Measurements from ENCODE around the gene RHOH. TPM values are rescaled to one million over a fixed set of nuclear protein-coding genes. Genes with fewer than 3 reads are reported as not detected.
A peak's percentile ranks its signal among the peaks of the same experiment; 100 is the strongest.

RHOH gene
- total and polyA plus RNA-seq, 9 of the 15 experiments (the other 6 are each of a cell fraction or from before 2014, with no cell fraction given), result 14.3 to 37.7 (median 23.2) TPM

DNA sequence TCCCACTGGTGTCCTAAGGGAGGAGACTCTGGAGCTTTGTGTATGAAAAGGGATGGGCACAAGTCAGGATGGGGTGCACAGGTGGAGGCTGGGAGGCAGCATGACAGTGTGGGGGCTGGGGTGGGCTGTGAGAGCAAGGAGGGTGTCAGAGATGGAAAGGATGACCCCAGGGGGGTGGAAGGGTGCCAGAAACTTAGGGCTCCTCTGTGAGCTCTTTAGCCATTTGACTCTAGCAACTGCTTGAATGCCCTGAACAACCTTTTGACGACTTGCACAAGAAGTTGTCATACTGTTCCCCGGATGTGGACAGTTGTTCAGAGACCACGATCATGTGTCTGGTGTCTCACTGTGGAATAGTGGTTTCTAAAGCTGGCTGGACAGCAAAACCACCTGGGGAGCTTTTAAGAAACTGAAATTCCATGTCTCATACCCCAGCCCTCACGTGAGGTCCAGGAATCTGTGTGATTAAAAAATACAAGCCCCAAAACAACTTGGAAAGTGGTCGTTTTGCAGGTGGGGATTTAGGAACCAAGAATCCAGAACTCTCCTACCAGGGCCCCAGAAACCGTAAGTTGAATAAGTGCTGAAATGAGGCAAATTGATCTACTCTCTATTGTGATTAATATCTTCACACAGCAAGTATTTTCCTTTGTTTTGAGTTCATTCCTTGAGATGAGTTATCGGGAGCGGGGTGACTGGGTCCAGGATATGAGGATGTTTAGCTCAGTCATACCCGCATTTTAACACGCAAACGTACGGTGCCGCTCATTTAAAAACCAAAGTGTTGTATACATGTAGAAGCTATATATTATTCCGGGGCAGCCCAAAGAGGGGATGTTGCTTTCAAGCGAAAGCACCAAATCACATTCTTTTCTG lies 3.4 kb downstream of the RHOH start (continued):
- TF ChIP-seq MBD2 (IDR thresholded peaks at IDR 0.05; ENCODE audit: borderline replicate concordance, low read depth) (peak; percentile 14; the same call in 1 of the 2 replicates), ZNF354B (CRISPR knock-in tag; IDR thresholded peaks at IDR 0.05) (no peak), SRSF3 (IDR thresholded peaks at IDR 0.05; ENCODE audit: insufficient read depth, low read length) (no peak), HNRNPH1 (optimal IDR thresholded peaks at IDR 0.05; ENCODE audit: low read depth, low read length) (no peak), ZFX (CRISPR knock-in tag; IDR thresholded peaks at IDR 0.05) (no peak), MED1 (CRISPR knock-in tag; IDR thresholded peaks at IDR 0.05; ENCODE audit: borderline replicate concordance) (no peak), ZBED1 (IDR thresholded peaks at IDR 0.05) (no peak), NCOA1 (IDR thresholded peaks at IDR 0.05; ENCODE audit: low read depth) (no peak; the same call in 1 of the 2 replicates), MEIS2 (IDR thresholded peaks at IDR 0.05; ENCODE audit: partially characterized antibody) (no peak), ZNF778 (CRISPR knock-in tag; IDR thresholded peaks at IDR 0.05) (no peak), FUS (optimal IDR thresholded peaks at IDR 0.05; ENCODE audit: low read depth, low read length) (no peak), STAT5A (IDR thresholded peaks at IDR 0.05; ENCODE audit: borderline replicate concordance, low read length) (no peak)
- TF ChIP-seq, protein P1, sequence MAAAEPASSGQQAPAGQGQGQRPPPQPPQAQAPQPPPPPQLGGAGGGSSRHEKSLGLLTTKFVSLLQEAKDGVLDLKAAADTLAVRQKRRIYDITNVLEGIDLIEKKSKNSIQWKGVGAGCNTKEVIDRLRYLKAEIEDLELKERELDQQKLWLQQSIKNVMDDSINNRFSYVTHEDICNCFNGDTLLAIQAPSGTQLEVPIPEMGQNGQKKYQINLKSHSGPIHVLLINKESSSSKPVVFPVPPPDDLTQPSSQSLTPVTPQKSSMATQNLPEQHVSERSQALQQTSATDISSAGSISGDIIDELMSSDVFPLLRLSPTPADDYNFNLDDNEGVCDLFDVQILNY (CRISPR knock-in tag; IDR thresholded peaks at IDR 0.05), result no peak
- TF ChIP-seq, protein P2, sequence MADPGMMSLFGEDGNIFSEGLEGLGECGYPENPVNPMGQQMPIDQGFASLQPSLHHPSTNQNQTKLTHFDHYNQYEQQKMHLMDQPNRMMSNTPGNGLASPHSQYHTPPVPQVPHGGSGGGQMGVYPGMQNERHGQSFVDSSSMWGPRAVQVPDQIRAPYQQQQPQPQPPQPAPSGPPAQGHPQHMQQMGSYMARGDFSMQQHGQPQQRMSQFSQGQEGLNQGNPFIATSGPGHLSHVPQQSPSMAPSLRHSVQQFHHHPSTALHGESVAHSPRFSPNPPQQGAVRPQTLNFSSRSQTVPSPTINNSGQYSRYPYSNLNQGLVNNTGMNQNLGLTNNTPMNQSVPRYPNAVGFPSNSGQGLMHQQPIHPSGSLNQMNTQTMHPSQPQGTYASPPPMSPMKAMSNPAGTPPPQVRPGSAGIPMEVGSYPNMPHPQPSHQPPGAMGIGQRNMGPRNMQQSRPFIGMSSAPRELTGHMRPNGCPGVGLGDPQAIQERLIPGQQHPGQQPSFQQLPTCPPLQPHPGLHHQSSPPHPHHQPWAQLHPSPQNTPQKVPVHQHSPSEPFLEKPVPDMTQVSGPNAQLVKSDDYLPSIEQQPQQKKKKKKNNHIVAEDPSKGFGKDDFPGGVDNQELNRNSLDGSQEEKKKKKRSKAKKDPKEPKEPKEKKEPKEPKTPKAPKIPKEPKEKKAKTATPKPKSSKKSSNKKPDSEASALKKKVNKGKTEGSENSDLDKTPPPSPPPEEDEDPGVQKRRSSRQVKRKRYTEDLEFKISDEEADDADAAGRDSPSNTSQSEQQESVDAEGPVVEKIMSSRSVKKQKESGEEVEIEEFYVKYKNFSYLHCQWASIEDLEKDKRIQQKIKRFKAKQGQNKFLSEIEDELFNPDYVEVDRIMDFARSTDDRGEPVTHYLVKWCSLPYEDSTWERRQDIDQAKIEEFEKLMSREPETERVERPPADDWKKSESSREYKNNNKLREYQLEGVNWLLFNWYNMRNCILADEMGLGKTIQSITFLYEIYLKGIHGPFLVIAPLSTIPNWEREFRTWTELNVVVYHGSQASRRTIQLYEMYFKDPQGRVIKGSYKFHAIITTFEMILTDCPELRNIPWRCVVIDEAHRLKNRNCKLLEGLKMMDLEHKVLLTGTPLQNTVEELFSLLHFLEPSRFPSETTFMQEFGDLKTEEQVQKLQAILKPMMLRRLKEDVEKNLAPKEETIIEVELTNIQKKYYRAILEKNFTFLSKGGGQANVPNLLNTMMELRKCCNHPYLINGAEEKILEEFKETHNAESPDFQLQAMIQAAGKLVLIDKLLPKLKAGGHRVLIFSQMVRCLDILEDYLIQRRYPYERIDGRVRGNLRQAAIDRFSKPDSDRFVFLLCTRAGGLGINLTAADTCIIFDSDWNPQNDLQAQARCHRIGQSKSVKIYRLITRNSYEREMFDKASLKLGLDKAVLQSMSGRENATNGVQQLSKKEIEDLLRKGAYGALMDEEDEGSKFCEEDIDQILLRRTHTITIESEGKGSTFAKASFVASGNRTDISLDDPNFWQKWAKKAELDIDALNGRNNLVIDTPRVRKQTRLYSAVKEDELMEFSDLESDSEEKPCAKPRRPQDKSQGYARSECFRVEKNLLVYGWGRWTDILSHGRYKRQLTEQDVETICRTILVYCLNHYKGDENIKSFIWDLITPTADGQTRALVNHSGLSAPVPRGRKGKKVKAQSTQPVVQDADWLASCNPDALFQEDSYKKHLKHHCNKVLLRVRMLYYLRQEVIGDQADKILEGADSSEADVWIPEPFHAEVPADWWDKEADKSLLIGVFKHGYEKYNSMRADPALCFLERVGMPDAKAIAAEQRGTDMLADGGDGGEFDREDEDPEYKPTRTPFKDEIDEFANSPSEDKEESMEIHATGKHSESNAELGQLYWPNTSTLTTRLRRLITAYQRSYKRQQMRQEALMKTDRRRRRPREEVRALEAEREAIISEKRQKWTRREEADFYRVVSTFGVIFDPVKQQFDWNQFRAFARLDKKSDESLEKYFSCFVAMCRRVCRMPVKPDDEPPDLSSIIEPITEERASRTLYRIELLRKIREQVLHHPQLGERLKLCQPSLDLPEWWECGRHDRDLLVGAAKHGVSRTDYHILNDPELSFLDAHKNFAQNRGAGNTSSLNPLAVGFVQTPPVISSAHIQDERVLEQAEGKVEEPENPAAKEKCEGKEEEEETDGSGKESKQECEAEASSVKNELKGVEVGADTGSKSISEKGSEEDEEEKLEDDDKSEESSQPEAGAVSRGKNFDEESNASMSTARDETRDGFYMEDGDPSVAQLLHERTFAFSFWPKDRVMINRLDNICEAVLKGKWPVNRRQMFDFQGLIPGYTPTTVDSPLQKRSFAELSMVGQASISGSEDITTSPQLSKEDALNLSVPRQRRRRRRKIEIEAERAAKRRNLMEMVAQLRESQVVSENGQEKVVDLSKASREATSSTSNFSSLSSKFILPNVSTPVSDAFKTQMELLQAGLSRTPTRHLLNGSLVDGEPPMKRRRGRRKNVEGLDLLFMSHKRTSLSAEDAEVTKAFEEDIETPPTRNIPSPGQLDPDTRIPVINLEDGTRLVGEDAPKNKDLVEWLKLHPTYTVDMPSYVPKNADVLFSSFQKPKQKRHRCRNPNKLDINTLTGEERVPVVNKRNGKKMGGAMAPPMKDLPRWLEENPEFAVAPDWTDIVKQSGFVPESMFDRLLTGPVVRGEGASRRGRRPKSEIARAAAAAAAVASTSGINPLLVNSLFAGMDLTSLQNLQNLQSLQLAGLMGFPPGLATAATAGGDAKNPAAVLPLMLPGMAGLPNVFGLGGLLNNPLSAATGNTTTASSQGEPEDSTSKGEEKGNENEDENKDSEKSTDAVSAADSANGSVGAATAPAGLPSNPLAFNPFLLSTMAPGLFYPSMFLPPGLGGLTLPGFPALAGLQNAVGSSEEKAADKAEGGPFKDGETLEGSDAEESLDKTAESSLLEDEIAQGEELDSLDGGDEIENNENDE (IDR thresholded peaks at IDR 0.05; ENCODE audit: low read depth, low read length), result no peak
- TF ChIP-seq, protein P3, sequence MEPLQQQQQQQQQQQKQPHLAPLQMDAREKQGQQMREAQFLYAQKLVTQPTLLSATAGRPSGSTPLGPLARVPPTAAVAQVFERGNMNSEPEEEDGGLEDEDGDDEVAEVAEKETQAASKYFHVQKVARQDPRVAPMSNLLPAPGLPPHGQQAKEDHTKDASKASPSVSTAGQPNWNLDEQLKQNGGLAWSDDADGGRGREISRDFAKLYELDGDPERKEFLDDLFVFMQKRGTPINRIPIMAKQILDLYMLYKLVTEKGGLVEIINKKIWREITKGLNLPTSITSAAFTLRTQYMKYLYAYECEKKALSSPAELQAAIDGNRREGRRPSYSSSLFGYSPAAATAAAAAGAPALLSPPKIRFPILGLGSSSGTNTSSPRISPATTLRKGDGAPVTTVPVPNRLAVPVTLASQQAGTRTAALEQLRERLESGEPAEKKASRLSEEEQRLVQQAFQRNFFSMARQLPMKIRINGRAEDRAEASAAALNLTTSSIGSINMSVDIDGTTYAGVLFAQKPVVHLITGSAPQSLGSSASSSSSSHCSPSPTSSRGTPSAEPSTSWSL (CRISPR knock-in tag; IDR thresholded peaks at IDR 0.05; ENCODE audit: borderline replicate concordance), result no peak

All from K562 (cell line).